Measurements from ENCODE around the gene FUOM. TPM values are rescaled to one million over a fixed set of nuclear protein-coding genes. Genes with fewer than 3 reads are reported as not detected.
"Not testable (repeated sequence)": the region's sequence is repeated elsewhere in the genome, so short reads cannot be mapped to it uniquely, and the experiment has no call there.

Gene FUOM
- polyA plus RNA-seq, 1 donor = 18.1 TPM

DNA sequence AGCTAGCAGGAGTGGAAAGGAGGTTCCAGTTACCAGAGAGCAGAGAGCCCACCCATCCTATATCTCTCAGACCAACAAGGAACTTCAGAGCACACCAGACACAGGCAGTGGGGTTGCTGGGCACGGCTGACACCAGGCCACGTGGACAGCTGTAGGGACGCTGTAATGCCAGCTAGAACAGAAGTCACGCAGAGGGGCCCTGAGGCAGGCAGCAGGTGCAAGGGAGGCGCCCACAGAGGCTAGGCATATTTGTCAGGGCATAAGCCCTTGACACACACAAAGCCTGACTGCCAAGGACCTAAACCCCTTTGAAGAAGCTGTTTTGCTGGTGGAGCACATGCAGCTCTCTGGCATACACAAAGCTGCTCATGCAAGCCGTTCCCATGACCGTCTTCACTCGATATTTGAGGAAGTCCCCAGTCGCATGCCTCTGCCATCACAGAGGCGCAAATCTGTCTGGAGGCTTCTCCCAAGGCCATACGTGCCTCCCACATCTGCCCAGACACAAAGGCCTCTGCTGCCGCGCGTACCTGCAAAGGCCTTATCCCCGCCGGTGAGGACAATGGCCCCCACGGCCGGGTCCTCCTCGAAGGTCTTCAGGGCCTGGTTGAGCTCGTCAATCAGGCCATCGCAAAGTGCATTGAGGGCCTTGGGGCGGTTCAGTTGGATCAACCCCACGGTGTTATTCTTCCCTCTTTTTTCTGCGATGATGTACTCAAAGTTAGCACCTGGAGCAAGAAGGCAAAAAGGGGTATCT, 12.4 kb upstream of the FUOM start:
- DNase-seq = no peak

- DNase-seq = no peak
These were observed 10.3 kb upstream of the FUOM start for GRCh38 chr10:133368153-133368552.

- not testable (repeated sequence) for DNase-seq
These were observed 9.6 kb upstream of the FUOM start for GRCh38 chr10:133367461-133367860.

GRCh38 chr10:133366751-133367150, 8.9 kb upstream of the FUOM start:
- no peak for DNase-seq

DNA sequence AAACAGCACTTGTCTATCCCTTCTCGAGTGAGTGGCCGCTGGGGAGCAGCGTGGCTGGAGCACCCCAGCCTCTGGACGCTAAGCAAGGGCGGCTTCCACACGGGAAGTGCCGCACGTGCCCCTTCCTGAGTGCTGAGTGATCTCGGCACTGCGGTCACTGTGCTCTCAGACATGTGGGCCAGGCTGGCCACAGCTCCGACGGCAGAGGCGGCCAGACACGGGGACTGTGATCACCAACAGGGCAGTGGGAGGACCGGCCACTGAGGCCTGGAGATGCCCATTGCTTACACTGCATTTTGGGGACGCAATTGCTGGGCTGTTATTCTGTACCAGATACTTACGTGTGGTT, 8.3 kb upstream of the FUOM start:
- no peak for DNase-seq

- no peak for DNase-seq
These were observed 7.8 kb upstream of the FUOM start for GRCh38 chr10:133365461-133366129.

- DNase-seq = no peak
These were observed 7.0 kb upstream of the FUOM start for GRCh38 chr10:133364645-133365431.

GRCh38 chr10:133362846-133363245, 5.0 kb upstream of the FUOM start:
- no peak for DNase-seq

DNA sequence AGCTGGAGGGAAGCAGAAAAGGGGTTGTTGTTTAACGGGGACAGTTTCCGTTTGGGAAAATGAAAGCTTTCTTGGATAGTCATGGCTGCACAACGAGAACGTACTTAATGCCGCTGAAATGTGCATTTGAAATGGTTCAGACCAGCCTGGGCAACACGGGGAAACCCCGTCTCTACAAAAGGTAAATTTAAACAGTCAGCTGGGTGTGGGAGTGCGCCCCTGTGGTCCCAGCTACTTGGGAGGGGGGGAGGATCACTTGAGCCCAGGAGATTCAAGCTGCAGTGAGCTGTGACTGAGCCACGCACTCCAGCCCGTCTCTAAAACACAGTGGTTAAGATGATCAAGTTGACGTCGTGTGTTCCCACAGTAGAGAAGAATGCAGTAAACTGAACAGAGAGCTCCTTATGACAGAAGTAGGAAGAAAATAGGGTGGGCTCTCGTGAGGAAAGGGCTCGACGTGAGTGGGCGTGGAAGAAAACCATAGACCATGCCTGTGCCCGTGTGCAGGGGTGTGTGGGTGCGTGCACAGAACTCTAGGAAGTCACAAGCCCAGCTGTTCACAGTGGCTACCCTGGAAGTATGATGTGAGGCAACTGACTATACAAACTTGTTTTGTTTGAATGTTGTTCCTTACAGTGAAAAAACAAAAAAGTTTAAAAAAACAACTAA, 4.1 kb upstream of the FUOM start:
- DNase-seq = no peak

GRCh38 chr10:133361227-133361626, 3.4 kb upstream of the FUOM start:
- DNase-seq = no peak

- DNase-seq = no peak
These were observed 2.3 kb upstream of the FUOM start for GRCh38 chr10:133359972-133360610.

GRCh38 chr10:133359554-133359971, 1.7 kb upstream of the FUOM start:
- DNase-seq = no peak

DNA sequence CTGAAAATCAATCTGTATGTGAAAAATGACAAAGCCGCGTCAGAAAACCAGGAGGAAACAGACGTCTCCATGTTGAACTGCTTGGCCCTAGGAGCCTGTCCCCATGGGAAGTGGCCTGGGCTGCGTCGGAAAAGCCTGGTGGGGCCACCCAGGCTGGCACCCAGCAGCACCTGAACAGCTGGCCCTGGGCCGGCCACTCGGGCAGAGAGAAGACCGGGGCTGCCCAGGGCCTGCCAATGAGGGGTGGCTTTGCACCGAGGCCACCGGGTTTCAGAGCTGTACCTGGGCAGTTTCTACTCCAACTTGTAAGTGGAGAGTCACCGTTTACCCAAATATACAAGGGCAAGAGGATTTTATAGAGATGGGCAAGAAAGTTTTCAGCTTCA, 1.1 kb upstream of the FUOM start:
- no peak for DNase-seq

DNA sequence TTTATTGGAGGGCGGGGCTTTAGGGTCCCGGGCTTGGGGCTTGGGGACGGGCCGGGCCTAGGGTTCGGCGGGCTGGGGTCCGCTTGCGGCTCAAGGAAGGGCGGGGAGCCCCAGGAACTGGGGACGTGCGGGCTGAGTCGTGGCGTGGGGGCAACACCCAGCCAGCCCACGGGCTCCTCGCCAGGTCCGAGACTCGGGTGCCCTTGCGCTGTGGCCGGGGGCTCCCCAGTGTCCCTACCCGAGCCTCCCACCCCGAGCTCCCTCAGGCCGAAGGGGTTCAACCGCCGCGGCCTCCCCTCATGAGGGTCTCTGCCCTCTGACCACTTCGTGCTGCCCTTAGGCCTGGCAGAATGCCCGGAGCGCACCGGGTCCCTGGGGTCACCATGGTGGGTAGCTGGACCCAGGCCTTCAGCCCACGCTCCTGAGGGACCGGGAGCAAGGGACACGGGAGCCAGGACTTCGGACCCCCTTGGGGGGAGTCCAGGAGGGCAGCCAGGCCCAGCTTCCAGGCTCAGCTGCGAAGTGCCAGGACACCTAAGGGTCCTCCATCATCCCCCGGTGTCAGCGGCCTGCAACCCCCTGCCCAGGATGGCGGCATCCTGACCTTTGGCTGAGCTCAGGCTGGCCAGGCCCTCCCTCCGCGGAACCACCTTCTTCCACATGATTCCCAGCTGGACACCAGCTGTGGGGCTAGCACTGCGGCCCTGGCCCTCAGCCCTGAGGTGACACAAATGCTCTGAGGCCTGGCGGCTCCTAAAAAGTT, 524 bp upstream of the FUOM start:
- no peak for DNase-seq

DNA sequence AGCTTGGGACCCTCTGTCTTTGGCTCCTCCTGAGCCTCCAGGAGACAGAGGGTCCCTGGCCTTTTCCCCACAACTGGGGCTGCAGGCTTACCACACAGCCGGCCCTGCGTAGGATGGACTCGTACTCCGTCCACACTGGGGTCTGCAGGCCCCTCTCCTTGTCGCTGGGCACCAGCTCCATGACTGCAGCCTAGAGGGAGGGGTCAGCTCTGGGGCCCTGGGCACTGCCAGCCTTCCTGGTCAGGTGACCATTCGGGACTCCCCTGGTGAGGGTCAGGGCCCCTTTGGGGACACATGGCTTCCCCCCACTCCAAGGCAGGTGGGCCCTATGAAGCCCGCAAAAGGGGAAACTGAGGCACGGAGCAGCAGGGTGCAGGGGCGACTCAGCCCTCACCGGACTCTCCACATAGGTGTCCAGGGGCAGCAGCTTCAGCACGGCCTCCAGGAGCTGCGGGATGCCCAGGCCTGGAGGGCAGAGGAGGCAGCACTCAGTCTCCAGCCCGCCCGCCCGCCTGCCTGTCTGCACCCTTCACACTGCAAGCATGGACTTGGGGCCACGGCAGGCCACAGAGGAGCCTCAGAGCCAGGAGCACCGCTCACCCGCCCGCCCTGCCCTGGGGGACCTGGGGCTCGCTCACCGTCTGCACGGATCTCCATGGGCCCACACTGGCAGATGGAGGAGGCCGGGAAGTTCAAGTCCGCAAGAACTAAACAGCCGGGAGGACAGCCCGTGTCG, 1.1 kb downstream of the FUOM start:
- no peak for DNase-seq

GRCh38 chr10:133355991-133356390, 1.8 kb downstream of the FUOM start:
- DNase-seq = no peak

DNA sequence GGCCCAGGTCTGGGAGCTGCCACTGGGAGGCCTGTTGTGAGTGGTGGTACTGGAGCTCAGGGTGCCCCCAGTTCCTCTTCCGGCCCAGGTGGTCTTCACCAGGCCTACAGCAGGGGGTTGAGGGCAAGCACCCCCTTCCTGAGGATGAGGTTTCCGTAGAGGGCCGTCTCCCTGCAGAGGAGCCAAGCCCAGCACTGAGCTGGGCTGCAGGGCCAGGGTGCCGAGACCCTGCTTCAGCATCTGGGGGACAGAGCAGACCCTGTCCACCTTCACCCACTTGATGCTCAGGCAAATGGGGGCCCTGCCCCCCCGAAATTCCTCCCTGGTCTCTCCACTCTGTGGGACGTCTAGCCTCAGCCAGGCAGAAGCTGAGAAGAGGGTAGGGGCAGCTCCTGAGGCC, 2.6 kb downstream of the FUOM start:
- DNase-seq = no peak

DNA sequence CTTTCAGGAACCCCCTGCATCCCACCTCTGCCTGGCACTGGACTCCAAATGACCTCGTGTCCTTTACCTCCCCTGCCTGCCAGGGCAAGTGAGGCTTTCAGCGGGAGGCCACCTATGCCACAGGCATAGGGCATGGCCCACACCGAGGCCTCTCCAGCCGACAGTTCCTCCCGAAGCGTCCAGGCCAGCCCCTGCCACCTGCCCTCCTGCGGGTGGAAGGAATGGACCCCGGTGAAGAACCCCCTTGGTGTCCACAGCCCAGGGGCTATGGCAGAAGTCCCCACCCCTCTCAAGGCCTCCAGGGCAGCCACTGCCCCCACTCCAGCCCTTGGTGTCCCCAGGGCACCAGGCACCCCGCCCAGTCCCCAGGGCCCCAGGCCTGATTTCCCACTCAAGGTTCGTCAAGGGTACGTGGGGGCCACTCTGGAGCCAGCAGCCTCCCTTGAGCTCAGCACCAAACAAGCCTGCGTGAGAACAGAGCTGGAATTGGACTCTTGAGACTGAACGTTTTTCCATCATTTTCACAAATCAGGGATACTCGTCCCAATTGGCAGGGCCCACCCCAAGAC, 3.1 kb downstream of the FUOM start:
- no peak for DNase-seq

DNA sequence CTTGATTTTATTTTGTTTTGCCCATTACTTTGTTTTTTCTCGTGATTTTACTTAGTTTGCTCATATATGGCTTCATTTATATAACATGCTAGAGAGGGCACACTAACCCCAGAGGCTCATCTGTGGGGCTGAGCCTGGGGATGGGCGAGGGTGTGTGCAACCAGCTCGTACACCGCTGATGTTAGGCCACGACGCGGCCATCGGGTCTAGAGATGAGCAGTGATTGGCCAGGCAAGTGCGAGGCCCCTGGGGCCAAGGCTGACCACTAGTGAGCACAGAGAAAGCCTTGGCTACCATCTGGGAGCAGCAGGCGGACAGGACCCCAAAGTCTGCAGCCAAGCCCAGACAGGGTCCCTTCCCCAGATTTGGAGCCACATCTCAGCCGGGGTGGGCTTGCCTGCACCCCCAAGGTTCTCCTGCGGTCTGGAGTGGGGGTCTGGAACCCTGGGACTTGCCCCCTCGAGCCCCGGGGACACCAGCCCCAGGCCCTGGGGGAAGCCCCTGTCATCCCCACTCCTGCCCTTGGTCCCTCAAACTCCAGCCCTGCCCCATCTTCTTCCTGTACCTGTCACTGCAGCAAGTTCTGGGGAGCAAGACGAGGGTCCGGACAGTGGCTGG, 3.7 kb downstream of the FUOM start:
- DNase-seq = no peak
